ENCODE results near the gene KLK7.
"Not testable (repeated sequence)": the region's sequence is repeated elsewhere in the genome, so short reads cannot be mapped to it uniquely, and the experiment has no call there.

Gene KLK7

DNA sequence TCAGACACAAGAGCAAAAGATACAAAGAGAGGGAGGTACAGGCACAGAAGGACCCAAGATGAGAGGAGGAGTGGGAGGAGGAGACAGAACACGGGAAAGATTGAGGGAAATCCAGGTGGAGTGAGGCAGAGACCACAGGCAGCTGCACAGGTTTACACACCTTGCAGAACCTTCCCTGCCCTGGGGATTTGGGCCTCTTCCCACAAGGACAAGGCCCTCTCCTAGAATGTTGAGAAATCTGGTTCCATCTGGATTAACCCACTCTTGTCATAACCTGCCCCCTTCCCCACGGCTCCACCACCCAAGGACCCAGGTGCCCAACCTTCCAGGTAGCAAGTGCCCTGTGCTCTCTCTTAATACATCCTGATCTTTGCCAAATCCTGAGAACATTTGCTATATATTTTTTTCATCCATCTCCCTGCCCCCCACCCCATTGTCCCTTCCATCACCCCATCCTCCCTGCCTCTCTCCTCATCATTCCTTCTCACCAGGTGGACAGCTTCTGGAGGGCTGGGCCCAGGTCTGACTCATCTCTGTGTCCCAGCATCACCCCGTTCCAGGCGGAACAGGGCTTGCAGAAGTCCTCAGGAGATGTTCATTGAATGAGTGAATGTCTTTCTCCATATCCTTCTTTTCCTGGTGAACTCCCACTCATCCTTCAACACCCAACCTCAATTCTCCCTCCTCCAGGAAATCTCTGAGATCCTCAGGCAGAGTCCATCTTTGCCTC is 26.5 kb upstream of the KLK7 start:
- no peak for DNase-seq

DNA sequence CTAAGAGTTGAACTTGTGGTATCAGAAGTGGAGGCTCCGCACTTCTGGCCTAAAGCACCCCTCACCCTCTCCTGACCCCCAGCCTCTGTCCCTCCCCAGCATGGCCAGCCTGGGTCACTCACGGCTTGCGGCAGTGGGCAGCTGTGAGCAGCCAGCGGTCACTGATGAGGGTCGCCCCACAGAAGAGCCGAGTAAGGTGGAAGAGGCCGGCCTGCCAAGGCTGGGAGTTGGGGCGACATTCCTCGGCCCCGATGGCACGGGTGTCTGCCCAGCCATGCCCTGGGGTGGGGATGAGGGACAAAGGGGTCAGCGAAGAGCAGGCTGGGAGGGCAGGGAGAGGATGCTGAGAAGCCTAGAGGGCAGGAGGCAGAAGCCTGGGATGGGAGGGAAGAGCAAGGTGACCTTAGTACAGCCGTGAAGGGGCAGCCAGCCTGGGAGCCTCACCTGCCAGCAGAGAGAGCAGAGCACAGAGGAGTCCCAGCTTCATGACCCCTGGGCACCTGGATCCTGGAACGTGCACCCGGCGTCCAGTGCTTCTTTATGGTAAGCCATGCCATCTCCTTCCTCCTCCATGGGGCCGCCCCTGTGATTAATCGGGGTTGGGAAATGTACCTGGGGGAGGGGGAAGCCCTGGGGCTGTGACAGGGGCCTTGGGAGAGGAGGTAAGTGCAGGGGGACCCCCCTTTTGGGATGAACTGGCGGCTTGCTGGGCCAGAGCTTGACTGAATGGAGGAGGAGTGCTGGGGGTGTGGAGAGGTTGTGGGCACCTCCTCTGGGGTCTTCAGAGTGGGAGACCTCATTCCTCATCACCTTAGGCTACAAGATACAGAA is 25.6 kb upstream of the KLK7 start:
- DNase-seq, result no peak

DNA sequence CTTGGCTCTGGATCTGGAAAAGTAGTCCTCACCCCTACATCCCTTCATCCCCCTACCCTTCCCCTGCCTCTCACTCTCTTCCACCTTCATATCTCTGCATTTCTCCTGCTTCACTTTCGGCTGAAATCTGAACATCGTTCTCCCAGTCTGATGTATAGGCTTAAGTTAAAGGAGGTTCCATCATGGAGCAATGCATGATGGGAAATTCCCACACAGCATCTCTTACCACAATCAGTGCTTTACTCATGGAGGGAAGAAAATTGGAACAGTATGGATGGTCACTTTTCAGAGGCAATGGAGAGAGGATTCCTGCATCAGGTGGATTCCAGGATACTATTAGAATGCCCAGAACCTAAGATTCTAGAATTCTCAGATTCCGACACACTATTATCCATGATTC is 23.8 kb upstream of the KLK7 start:
- DNase-seq, result no peak

DNA sequence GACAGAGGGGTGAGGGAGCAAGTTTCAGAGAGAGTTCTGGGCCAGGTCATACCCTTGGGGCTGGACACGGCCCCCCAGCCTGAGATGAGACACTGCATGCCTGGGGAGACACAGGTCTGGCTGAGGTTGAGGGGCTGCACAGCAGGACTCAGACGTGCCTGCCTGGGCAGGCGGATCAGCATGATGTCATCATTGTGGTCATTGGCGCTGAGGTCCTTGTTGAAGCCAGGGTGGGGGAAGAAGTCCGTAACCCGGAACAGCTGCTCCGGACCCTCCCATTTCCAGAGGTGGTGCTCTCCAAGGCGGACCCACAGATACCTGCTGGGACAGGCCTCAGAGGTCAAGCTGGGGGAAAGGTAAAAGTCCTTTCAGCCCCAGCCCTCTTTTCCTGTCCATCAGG is 22.7 kb upstream of the KLK7 start:
- no peak for DNase-seq

DNA sequence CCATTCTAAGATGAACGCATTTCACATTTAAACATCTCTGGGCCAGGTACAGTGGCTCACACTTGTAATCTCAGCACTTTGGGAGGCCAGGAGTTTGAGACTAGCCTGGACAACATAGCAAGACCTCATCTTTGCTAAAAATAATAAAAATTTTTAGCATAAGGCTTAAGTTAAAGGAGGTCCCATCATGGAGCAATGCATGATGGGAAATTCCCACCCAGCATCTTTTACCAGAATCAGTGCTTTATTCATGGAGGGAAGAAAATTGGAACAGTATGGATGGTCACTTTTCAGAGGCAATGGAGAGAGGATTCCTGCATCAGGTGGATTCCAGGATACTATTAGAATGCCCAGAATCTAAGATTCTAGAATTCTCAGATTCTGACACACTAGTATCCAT is 21.5 kb upstream of the KLK7 start:
- no peak for DNase-seq

DNA sequence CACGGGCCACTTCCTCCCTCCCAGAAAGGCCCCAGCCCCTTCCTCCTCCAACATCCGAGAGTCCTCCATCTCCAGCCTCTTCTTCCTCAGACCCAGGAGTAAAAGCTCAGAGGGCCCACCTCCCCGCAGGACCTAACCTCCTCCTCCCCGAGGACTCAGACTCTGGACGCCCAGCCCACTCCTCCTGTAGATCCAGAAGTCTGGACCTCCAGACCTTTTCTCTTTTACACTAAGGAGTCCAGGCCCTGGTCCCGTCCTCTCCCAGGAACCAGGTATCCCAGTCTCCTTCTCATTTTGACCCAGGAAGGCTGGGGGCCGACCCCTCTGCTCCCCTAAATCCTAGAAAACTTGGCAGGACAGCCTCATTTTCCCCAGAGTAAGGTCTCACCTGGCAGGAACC is 19.6 kb upstream of the KLK7 start:
- DNase-seq, result no peak

DNA sequence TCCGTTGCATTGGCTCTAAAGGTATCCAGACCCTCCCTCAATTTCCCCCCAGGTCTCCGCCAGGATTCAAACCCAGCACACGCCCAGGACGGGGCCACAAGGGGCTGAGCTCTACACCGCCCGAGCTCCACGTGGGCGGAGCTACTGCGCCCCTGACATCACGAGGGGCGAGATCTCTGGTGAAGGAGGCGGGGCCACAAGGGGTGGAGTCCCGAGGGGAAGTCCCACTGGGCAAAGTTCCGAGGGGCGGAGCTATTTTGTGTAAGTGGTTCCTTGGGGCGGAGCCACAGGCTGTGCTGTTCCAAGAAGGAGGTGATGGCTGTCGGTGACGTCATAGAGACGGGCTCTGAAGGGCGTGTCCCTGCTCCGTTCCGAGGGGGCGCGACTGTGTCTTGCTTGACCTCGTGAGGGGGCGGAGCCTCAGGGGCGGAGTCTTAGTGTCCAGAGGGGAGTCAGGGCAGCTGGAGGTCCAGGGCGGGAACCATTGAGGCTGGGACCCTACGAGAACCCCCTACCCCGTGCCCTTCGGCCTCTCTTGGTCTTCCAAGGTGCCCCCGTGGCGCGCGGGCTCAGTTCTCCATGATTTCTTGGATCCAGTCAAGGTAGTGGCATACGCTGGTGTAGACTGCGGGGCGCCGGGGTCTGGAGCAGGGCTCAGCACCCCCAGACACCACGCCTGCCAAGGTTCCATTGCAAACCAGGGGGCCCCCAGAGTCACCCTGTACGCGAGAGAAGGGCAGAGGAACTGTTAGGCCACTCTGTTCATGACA is 19.0 kb upstream of the KLK7 start:
- peak; percentile 69 for DNase-seq

DNA sequence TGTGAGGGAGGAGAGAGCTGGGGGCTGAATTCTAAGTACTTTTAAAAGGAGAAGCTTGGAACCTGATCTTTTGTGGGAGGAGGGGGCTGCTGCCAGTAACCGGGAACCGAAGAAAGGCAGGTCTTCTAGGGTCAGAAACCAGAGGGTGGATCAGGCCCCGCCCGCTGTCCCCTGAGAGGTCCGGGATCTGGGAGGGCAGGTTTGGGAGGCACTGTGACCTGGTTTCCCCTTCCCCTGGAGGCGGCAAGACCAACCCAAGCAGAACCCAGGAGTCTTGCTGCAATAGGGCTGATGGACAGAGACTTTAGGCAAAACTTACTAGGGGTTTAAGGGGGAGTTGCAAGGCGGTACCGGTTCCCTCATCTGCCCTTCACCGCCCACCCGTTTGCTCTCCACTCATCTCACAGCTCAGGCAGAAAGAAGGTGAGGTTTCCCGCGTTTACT is 18.4 kb upstream of the KLK7 start:
- DNase-seq, result no peak

DNA sequence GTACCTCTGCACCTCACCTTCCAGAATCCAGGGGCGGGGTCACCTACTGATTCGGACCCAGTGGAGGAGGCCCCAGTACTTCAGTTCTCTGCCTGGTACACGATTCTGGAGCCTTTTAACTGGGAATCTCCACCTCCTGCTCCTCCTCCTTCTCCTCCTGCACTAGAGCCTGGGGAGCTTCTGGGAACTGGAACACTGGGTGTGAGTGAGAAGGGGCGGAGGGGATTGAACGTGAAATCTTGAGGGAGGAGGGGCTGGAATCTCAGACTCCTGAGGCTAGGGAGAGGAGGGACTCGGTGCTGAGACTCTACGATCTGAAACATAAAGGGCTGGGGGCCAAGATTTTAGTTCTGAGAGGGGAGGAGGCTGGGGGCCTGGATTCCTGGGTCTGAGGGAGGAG is 17.8 kb upstream of the KLK7 start, which contains the start of gene KLK8:
Gene KLK8 (minus strand): TSS at position 90 of the 400 bp plus-strand sequence. CDS start 437 bp downstream, outside the sequence.
- DNase-seq, result no peak

DNA sequence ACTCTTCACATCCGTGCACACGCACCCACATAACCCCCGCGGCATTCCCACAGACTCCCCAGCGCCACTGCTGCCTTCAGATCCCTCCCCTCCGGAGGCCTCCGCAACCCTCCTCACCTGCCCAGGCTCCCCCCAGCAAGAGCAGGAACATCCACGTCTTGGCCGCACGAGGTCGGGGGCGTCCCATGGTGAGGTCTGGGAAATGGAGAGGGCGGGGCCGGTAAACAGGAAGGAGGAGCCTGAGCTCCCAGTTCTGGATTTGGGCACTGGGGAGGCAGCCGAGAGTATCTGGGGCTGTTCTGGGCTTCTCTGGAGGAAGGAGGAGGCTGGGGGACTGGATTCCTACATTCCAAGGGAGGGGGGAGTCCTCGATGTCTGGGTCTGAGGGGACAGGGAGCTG is 17.3 kb upstream of the KLK7 start:
- no peak for DNase-seq

DNA sequence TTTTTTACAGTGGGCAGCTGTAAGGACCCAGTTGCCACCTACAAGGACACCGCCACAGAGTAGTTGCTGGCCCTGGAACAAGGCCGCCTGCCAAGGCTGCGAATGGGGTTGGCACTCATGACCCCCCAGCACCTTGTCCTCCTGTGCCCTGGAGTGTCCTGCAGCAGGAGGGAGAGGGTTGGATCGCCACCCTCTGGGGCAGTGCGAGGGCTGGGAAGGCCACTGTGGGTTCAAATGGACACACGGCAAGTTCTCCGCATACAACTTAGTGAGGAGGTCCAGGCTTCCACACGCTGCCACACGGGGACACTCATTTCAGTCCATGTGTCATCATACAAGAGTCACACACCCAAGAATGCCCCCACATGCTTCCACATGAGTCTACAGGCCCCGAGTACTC is 16.7 kb upstream of the KLK7 start:
- DNase-seq, result no peak

DNA sequence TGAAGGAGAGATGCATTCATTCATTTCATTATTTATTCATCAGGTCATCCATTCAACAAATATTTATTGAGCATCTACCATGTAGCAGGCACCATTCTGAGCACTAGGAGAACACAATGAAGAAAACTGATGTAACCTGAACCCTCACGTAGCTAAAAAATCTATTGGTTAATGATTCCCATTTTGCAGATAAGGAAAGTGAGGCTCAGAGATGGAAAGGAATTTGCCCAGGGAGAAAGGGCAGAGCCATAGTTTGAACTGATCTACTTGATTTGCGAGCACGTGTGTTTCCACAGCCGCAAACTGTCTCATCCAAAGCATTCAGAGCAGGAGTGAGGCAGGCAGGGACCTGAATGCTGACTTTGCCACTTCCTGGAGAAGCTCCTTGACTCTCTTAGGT is 15.0 kb upstream of the KLK7 start:
- no peak for DNase-seq

DNA sequence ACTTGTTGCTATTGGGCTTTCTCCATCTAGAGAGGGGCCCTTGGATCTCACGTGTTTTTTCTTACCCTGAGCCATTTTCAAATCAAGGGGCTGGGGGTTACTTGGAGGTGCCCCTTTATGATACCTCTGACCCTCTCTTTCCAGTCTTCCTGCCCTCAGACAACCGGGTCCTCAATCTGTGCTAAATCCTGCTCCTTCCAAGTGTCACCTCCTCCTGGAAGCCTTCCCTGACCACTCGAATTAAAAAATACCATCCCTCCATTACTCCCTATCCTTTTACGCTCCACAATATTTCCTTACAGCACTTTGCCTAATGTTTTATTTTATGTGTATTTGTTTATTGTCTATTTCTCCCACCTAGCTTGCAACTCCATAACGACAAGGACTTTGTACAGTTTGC is 14.3 kb upstream of the KLK7 start:
- no peak for DNase-seq

DNA sequence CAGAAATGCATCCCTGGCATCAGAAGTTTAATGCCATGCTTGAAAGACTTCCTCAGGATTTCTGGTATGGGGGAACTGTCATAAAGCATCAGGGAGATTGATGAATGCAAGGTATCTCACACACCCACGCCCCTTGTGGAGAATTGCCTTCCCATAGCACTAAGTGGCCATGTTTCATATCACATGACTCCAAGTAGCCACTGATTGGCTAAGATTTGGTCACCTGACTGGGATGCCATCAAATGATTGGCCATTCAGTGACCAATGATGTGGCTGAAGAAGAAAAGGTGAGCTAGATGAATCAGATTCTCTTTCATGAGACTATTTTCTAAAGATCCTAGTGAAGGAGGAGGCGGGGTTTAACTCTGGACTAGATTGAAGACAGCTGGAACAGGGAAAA is 10.4 kb upstream of the KLK7 start:
- no peak for DNase-seq

DNA sequence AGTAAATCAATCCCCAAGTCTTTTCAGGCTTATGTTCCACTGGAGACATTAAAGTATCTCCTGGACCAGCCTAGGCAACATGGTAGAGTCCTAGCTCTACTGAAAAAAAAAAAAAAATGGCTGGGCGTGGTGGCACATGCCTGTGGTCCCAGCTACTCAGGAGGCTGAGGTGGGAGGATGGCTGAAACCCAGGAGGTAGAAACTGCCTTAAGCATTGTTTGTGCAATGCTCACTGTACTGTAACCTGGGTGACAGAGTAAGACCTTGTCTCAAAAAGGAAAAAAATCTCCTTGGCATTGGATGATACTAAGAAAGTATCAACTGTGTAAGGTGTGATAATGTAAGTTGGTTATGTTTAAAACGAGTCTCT is 8.9 kb upstream of the KLK7 start:
- no peak for DNase-seq

DNA sequence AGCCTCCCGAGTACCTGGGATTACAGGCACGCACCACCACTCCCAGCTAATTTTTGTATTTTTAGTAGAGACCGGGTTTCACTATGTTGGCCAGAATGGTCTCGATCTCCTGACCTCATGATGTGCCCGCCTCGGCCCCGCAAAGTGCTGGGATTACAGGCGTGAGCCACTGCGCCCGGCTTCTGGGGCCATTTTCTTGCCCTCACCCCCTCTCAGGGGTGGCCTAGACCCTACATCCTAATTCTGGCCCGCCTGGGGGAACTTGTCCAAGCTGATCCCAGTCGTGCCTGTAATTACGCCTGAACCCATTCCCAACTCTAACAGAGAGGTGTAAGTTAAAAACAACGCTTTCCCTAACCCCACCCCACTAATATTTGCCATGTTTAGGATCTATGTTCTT is 699 bp upstream of the KLK7 start:
- not testable (repeated sequence) for DNase-seq

DNA sequence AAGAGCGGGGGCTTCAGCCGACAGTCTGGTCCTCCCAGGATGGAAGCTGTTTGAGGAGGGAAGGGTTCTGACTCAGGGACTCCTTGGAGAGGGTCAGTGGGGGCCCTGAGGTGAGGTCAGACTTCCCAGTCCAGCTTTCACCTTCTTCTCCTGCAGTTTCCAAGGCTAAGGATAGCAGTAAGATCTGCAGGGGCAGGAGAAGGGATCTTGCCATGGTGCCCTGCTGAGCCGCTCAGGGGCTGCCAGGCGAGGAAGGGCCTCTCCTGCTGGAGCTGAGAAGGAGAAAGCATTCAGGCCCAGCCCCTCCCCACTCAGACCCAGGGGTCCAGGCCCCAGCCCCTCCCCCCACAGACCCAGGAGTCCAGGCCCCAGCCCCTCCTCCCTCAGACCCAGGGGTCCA is 1.5 kb downstream of the KLK7 start:
- no peak for DNase-seq

DNA sequence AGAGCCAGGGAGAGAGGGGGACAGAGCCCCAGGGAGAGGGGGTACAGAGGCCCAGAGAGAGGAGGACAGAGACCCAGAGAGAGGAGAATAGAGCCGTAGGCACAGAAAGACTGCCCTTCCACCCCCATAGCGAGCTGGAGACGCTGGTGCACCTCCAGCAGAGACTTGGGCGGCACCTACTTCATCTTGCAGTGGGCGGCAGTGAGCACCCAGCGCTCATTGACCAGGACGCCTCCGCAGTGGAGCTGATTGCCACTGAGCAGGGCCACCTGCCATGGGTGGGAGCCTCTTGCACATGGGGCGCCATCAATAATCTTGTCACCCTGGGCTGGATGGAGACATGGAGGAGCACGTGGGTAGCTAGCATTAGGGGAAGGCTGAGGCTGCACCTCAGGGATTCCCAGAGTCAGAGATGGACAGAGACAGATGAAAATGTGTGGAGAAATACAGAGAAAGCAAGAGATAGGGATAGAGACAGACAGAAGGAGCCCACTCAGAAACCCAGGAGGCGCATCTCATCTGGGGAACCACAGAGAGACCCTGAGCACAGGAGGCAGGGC is 2.0 kb downstream of the KLK7 start:
- DNase-seq, result no peak

DNA sequence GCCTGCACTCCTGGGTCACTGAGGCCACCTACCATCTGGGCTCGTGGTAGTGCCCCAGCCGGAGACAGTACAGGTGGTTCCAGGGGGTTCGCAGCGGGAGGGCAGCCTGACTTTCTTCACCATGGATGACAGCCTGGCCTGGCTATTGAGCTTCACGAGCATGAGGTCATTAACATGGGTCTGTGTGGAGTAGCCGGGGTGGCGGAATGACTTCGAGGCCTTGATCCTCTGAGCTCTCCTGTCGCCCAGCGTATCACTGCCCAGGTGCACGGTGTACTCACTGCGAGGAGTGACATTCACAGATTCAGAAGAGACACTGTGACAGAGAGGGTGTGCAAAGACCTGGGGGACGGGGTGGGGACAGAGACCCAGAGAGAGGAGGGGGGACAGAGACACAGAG is 3.5 kb downstream of the KLK7 start:
- DNase-seq, result no peak

DNA sequence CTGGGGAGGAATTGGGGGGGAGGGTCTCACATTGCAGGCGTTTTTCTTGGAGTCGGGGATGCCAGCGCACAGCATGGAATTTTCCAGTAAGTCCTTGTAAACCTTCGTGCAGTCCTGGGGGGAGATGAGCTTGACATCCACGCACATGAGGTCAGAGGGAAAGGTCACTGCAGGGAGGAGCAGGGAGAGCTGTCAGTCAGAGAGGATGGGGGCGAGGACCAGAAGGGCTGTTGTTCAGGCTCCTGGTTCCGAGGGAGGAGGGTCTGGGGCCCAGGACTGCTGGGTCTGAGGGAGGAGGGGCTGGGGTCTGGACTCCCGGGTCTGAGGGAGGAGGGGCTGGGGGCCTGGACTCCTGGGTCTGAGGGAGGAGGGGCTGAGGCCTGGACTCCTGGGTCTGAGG is 4.0 kb downstream of the KLK7 start:
- DNase-seq, result no peak

DNA sequence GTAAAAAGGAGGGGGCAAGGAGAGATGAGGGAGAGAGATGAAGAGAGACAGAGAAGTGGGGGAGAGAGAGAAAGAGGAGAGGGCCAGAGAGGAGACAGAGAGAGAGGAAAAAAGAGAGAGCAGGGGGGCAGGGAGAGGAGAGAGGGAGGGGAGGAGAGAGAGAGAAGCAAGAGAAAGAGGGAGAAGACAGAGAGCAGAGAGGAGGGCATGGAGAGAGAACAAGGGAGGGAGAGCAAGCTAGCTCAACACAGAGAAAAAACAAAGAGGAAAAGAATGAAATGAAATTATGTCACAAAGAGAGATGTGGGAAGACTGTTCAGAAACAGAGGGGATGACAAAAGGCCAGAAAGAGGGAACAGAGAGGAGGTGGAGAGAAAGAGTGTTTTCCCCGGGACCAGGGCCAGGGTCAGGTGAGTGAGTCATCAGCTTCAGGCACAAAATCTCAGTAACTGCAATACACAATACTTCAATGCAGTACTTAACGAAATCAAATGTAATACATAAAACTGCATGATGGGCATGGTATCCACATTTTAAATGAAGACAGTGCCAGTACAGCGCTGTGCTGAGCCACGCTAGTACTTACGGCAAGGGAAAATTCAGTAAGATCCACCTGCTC is 4.8 kb downstream of the KLK7 start:
- DNase-seq, result no peak

DNA sequence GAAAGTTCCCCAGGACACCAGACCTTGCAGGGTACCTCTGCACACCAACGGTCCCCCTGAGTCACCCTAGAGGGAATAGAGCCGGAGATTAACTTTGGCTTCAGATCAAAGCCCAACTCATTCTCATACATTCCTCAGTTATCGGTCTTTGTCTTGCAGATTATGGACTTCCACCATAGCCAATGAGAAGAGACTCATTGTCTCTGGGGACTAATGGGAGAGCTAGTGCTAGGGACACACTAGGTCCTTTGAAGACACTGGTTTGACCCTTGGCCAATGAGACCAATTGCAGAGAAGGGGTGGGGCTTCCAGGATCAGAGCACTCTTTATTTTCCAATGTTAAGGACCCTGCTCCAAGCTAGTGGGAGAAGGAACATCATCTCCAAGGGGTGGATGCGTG is 6.1 kb downstream of the KLK7 start:
- DNase-seq, result no peak

DNA sequence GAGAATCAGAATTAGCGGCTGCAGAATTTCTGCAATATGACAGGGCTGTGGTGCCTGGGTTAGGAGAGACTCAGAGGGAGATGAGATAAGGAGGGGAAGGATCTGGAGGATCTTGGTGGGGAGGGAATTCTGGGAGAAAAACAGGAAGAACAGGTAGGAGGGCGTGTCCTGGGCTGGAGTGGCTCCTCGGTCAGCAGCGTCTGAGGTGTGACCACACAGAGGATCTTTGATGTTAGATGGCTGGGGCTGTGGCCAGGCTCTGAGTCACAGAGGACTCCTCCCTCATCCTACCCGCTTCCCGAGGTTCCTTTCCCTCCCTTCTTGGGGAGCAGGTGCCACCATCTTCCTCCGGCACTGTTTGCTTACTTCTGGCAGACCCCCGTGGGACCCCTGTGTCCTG is 8.0 kb downstream of the KLK7 start:
- no peak for DNase-seq
